Measurements from ENCODE around the gene MRGPRG.
"Not testable (repeated sequence)": the region's sequence is repeated elsewhere in the genome, so short reads cannot be mapped to it uniquely, and the experiment has no call there.

The MRGPRG gene

GRCh38 chr11:3218483-3219280 lies at the start of gene MRGPRG:
TSS of gene MRGPRG (minus strand) at chr11:3218813. CDS start at chr11:3218813, 0 bp downstream.
- DNase-seq (ENCODE audit: low spot score), result no peak

DNA sequence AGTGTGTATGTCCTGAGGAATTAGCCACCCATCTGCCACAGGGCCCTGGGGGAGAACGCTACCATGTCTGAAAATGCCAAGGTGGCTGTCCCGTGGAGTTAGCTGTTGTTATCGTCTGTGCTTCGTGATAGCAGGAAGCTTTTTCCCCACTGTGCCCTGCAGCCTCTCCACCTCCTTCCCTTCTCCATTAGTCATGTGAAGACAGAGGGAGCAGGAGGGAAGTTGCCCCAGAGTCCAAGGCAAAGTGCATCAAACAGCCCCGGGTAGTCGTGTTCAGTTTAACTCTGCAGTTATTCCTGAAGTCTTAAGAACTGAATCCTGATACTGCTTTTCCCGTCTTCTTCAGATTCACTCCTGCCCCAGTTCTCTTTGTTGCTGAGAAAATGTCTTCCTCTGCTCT lies 43.9 kb upstream of the MRGPRG start:
- DNase-seq (ENCODE audit: low spot score), result not testable (repeated sequence)

GRCh38 chr11:3261831-3262230 lies 43.2 kb upstream of the MRGPRG start:
- not testable (repeated sequence) for DNase-seq (ENCODE audit: low spot score)

GRCh38 chr11:3257509-3257908 lies 38.9 kb upstream of the MRGPRG start:
- not testable (repeated sequence) for DNase-seq (ENCODE audit: low spot score)

DNA sequence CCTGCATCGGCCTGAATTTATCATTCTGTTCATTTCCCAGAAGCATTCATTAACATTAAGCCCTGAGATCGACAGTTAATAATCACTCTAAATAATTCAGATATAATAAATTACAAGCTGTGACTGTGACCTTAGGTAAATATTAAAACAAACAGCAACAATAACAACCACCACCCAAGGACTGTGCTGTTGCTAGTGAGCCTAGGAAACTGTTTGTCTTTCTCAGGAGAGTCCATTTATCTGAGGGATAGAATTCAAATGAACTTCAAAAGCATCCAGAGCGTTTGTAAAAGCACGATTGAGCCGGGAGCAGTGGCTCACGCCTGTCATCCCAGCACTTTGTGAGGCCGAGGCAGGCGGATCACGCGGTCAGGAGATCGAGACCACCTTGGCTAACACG lies 36.6 kb upstream of the MRGPRG start:
- not testable (repeated sequence) for DNase-seq (ENCODE audit: low spot score)

GRCh38 chr11:3254773-3255172 lies 36.2 kb upstream of the MRGPRG start:
- DNase-seq (ENCODE audit: low spot score), result not testable (repeated sequence)

GRCh38 chr11:3245071-3245470 lies 26.5 kb upstream of the MRGPRG start:
- DNase-seq (ENCODE audit: low spot score), result no peak

DNA sequence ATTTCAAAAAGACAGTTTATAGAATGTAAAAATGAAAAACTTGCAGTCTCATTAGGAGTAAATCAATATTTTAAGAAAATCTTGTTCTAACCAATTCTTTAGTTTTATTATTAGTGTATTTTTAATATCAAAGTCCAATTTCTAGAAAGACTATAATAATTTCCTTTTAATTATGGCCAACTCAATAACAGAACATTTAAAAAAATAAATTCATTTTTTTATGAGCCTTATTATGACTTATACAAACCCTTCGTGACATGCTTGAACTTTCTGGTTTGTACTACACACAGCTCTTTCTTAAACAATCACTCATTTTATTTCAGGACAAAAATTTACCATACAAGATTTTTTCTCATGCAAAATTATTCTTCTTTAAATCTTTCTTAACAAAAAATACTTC lies 25.3 kb upstream of the MRGPRG start:
- no peak for DNase-seq (ENCODE audit: low spot score)

GRCh38 chr11:3237119-3237518 lies 18.5 kb upstream of the MRGPRG start:
- no peak for DNase-seq (ENCODE audit: low spot score)

DNA sequence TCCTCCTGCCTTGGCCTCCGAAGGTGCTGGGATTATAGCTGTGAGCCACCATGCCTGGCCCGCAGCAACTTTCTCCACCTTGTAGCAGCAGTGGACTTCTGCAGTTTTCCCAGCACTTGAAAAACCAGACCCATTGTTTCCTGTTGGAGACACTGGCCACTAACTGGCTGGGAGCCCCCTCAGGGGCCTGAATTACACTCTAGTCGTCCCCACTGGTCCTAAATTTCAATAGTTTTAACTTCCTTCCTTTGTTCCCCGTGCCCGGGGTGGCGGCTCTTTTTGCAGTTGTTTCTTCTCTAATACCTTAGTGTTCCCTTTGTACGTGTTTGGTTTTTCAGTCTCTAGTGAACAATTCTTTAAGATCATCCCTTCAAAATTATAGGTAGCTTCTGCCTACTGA lies 16.2 kb upstream of the MRGPRG start:
- DNase-seq (ENCODE audit: low spot score), result no peak

- no peak for DNase-seq (ENCODE audit: low spot score)
Measured at GRCh38 chr11:3232956-3233355, 14.3 kb upstream of the MRGPRG start.

DNA sequence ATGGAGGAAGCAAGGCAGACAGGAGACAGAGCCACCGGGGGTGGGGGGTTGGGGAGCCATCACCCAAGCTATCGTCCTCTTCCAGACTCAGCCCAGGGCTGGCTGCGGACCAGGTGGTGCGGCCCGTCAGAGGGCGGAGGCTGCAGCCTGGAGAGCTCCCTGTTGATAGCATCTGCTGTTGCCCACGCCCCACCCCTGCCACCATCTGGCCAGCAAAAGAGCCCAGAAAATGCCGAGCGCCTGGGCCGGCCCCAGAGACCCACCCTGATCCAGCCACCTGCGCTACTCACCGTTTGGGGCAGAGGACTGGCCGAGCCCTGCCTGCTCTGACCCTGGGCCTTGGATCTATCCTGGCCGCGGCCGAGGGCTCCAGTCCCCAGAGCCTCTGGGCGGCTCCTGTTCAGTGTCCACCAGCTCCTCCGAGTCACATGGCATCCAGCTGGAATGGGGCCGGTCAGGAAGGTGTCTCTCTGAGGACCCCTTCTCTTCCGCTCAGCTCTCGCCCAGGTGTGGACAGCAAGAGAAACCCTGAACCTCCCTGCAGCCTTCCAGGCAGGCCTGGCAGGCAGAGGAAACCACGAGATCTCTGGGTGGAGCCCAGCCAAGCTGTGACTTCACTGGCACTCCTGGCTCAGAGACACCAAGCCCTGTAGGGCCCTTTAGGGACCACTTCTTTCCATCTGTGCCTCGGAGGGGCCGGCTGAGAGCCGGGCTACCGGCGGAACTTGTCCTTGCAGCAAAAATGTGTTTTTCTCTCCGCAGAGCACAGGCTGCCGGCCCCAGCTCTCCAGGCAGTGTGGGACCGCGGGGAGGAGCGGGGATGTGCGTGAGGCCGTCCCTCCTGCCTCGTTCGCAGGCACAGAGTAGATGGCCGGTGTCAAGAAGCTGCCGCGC lies 13.5 kb upstream of the MRGPRG start, which contains the start of gene MRGPRE:
MRGPRE (minus strand) TSS at position 567 of the 894 bp plus-strand sequence. CDS start 3,618 bp downstream, outside the sequence.
- no peak for DNase-seq (ENCODE audit: low spot score)

GRCh38 chr11:3231550-3231850 lies 12.9 kb upstream of the MRGPRG start:
- DNase-seq (ENCODE audit: low spot score), result no peak

- DNase-seq (ENCODE audit: low spot score), result no peak
Measured at GRCh38 chr11:3230636-3231549, 12.3 kb upstream of the MRGPRG start.

- DNase-seq (ENCODE audit: low spot score), result no peak
Measured at GRCh38 chr11:3229673-3230630, 11.3 kb upstream of the MRGPRG start.

GRCh38 chr11:3228445-3228829 lies 9.8 kb upstream of the MRGPRG start:
- DNase-seq (ENCODE audit: low spot score), result no peak

DNA sequence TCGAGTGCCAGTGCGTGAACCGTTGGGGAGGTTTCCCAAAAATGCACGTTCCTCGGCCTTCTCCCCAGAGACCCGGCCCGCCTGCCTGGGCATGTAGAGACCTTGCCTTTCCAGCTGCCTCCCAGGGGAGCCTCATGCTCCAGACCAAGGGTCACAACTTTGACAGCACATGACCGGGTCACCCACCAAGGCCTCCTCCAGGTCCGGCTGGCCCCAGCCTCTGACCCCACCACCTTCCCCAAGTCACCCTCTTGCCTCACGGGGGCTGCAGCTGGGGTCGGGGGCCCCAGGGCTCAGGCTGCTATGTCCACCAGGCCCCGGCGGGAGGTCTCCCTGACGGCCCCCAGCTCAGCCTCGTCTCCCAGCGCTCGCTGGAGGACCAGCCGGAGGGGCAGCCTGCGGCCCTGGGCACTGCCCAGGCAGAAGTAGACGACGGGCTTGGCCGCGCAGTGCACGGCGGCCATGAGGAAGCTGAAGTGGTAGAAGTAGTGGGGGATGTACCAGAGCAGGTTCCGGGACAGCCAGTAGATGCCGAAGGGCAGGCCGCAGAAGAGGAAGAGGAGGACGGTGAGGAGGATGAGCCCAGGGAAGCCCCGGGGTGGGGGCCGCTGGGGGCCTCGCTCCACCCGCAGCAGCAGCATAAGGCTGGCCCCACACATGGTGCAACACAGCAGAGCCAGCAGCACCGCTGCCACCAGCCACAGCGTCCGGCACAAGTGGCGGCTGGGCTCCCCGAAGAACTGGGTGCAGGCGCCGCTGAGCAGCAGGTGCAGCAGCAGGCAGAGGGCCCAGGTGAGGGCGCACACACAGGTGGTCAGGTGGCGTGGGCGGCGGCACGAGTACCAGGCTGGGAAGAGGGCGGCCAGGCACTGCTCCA lies 9.2 kb upstream of the MRGPRG start:
- DNase-seq (ENCODE audit: low spot score), result no peak

DNA sequence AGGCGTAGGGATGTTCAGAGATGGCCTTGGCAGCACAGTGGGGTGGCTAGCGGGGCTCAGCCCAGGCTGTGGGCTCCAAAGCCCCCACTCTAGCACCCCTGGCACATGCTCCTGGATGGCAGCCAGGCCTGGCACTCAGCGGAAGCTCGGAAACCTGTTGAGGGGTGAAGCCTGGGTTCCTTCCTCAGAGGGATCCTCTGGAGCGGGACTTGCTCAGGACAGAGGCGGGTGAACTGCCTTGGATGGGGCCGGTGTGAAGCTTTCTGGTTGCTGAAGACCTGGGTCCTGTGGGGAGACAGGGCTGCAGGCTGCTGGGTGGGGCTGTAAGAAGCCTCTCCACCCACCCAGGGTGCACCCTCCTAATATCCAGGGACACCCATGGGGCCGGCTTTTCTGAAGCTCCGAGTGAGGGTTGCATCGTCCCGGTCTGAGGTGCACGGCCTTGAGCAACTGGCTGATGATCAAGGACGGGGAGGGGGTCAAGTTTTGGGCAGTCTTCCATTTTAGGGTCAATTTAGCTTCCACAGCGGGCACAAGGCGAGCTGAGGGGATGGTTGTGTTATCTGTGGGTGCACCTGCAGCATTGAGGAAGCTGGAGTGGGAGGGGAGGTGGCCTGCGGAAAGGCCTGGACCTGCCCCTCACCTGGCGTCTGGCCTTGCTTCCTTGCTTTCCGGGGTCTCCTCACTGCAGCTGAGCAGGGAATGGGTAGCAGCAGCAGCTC lies 8.4 kb upstream of the MRGPRG start:
- no peak for DNase-seq (ENCODE audit: low spot score)
